Nephron (organoid): ENCODE results near the gene KLK5.

Experiments used
- H3K27ac Mint-ChIP-seq, 3 experiments: 2 replicates each; pipeline ENCODE4 v1.8.0; 2020; ENCODE audit warnings: mixed read lengths in 3 of 3, mild to moderate bottlenecking in 2 of 3, moderate library complexity in 1 of 3
- H3K27me3 Mint-ChIP-seq: 2 replicates; pipeline ENCODE4 v1.8.0; 2021; ENCODE audit warnings: low read depth, mild to moderate bottlenecking, moderate library complexity, mixed read lengths
- H3K36me3 Mint-ChIP-seq: 2 replicates; pipeline ENCODE4 v1.8.0; 2020; ENCODE audit warnings: low read depth, mixed read lengths
- H3K4me1 Mint-ChIP-seq: 2 replicates; pipeline ENCODE4 v1.8.0; 2020; ENCODE audit warnings: mixed read lengths
- H3K4me3 Mint-ChIP-seq, 3 experiments: 2 replicates each; pipeline ENCODE4 v1.8.0; 2020; ENCODE audit warnings: mild to moderate bottlenecking in 3 of 3, mixed read lengths in 3 of 3, moderate library complexity in 2 of 3
- H3K9me3 Mint-ChIP-seq: 2 replicates; pipeline ENCODE4 v1.8.0; 2020; ENCODE audit warnings: mixed read lengths
- CTCF ChIP-seq, 3 experiments: fragments of 200-600 bp; sonication (generic); IDR thresholded peaks; one replicate each; pipeline ENCODE4 v1.5.0; 2021; ENCODE audit warnings: antibody characterized with exemption in 3 of 3; ENCODE audit not compliant: unreplicated experiment in 3 of 3

KLK5 gene

GRCh38 chr19:50952910-50953309 lies at the start of gene KLK5:
TSS of gene KLK5 (minus strand) at chr19:50953038. CDS start at chr19:50952657, 381 bp downstream.
- Mint-ChIP-seq H3K27me3 (peaks cover 18% of the 10 kb centered on the region), H3K9me3 (no peaks in the 10 kb centered on the region), H3K27ac (peak within 1 kb of the TSS in 2 of 3 experiments; percentile 7 to 17), H3K4me1 (peaks cover 10% of the 10 kb centered on the region), H3K4me3 (no peak within 1 kb of the TSS), H3K36me3 (no peaks in the 10 kb centered on the region)
- TF ChIP-seq CTCF (IDR thresholded peaks at IDR 0.05; ENCODE audit: unreplicated experiment in 3 of 3), result no peak

- Mint-ChIP-seq H3K9me3 (no peaks in the 10 kb centered on the region), H3K4me3 (peak overlapping the region in 2 of 3 experiments; percentile 21 to 63), H3K27ac (peak overlapping the region; percentile 53 to 76 (median 66)), H3K4me1 (peaks cover 13% of the 10 kb centered on the region), H3K27me3 (peaks cover 28% of the 10 kb centered on the region), H3K36me3 (no peaks in the 10 kb centered on the region)
- TF ChIP-seq CTCF (IDR thresholded peaks at IDR 0.05; ENCODE audit: unreplicated experiment in 3 of 3), result no peak
Observed at GRCh38 chr19:51002089-51002532, 49.3 kb upstream of the KLK5 start.

GRCh38 chr19:51001515-51001914 lies 48.7 kb upstream of the KLK5 start, which contains the start of gene KLK8:
TSS of gene KLK8 (minus strand) at chr19:51001604. CDS start at chr19:51001167, 437 bp downstream.
- peak within 1 kb of the TSS; percentile 53 to 76 (median 66) for H3K27ac Mint-ChIP-seq
- no peaks in the 10 kb centered on the region for H3K36me3 Mint-ChIP-seq
- H3K4me3 Mint-ChIP-seq, result peak within 1 kb of the TSS; percentile 21 to 63 (median 60)
- no peak for TF ChIP-seq CTCF (IDR thresholded peaks at IDR 0.05; ENCODE audit: unreplicated experiment in 3 of 3)
- no peaks in the 10 kb centered on the region for H3K9me3 Mint-ChIP-seq
- H3K27me3 Mint-ChIP-seq, result peaks cover 29% of the 10 kb centered on the region
- H3K4me1 Mint-ChIP-seq, result peaks cover 13% of the 10 kb centered on the region

GRCh38 chr19:51000981-51001380 lies 48.1 kb upstream of the KLK5 start:
- H3K4me3 Mint-ChIP-seq, result peak overlapping the region in 1 of 3 experiments; percentile 29
- peaks cover 13% of the 10 kb centered on the region for H3K4me1 Mint-ChIP-seq
- H3K27ac Mint-ChIP-seq, result peak overlapping the region in 2 of 3 experiments; percentile 66 to 76

GRCh38 chr19:51000426-51000825 lies 47.6 kb upstream of the KLK5 start:
- H3K27me3 Mint-ChIP-seq, result peaks cover 30% of the 10 kb centered on the region
- no peaks in the 10 kb centered on the region for H3K36me3 Mint-ChIP-seq
- no peak overlapping the region for H3K27ac Mint-ChIP-seq
- H3K9me3 Mint-ChIP-seq, result no peaks in the 10 kb centered on the region
- TF ChIP-seq CTCF (IDR thresholded peaks at IDR 0.05; ENCODE audit: unreplicated experiment in 3 of 3), result no peak
- H3K4me1 Mint-ChIP-seq, result peaks cover 13% of the 10 kb centered on the region
- H3K4me3 Mint-ChIP-seq, result no peak overlapping the region

More at GRCh38 chr19:51000981-51001380, 48.1 kb upstream of the KLK5 start:
- Mint-ChIP-seq H3K9me3 (no peaks in the 10 kb centered on the region), H3K36me3 (no peaks in the 10 kb centered on the region), H3K27me3 (peaks cover 30% of the 10 kb centered on the region)
- TF ChIP-seq CTCF (IDR thresholded peaks at IDR 0.05; ENCODE audit: unreplicated experiment in 3 of 3), result no peak

GRCh38 chr19:50998686-50999085 lies 45.8 kb upstream of the KLK5 start:
- no peak for TF ChIP-seq CTCF (IDR thresholded peaks at IDR 0.05; ENCODE audit: unreplicated experiment in 3 of 3)
- Mint-ChIP-seq H3K36me3 (no peaks in the 10 kb centered on the region), H3K27ac (no peak overlapping the region), H3K9me3 (no peaks in the 10 kb centered on the region), H3K4me3 (no peak overlapping the region), H3K27me3 (peaks cover 24% of the 10 kb centered on the region), H3K4me1 (peaks cover 13% of the 10 kb centered on the region)
